Fibroblast of the aortic adventitia (primary cell): ENCODE results near the gene TIGD6. TPM values are rescaled to one million over a fixed set of nuclear protein-coding genes. Genes with fewer than 3 reads are reported as not detected.
A peak's percentile ranks its signal among the peaks of the same experiment; 100 is the strongest.

Experiments used
- DNase-seq: peaks from one replicate; pipeline ENCODE4 v3.0.0-alpha.2; 2010; ENCODE audit warnings: low read depth
- H3K4me3 ChIP-seq: 2 replicates; pipeline ENCODE4 v1.5.1; 2011; ENCODE audit warnings: low read depth, mild to moderate bottlenecking, control low read depth, low read length, moderate library complexity
- total RNA-seq: library from RNA; depleted of rRNA; stranded (reverse); fragments of >200 nt; gene quantifications from 2 replicates; pipeline ENCODE4 v1.2.3, GENCODE V29; 2012; ENCODE audit warnings: low replicate concordance
- TF ChIP-seq, protein P1 (sequence below): IDR thresholded peaks from 2 replicates; pipeline ENCODE4 v1.5.1; 2011; ENCODE audit warnings: mild to moderate bottlenecking, low read length, control low read depth, inconsistent platforms; ENCODE audit not compliant: insufficient read depth

Gene TIGD6
- total RNA-seq, 1 donor: 5.7 TPM

DNA sequence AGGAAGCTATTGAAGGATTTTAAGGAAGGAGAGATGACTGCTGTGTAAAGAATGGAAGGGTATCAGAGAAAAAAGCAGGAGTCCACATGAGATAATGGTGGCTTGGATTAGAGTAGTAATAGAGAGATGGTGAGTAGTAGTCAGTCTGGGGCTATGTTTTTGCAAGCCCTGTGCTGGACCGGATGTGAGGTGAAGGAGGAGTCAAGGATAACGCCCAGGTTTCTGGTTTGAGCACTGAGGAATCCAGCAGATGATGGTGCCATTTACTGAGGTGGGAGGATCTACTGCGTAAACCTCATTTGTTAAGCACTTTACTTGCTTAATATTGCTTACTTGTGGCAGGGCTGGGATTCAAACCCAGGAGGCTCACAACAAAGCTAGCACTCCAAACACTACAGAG is 1.1 kb downstream of the TIGD6 start:
- TF ChIP-seq, protein P1, sequence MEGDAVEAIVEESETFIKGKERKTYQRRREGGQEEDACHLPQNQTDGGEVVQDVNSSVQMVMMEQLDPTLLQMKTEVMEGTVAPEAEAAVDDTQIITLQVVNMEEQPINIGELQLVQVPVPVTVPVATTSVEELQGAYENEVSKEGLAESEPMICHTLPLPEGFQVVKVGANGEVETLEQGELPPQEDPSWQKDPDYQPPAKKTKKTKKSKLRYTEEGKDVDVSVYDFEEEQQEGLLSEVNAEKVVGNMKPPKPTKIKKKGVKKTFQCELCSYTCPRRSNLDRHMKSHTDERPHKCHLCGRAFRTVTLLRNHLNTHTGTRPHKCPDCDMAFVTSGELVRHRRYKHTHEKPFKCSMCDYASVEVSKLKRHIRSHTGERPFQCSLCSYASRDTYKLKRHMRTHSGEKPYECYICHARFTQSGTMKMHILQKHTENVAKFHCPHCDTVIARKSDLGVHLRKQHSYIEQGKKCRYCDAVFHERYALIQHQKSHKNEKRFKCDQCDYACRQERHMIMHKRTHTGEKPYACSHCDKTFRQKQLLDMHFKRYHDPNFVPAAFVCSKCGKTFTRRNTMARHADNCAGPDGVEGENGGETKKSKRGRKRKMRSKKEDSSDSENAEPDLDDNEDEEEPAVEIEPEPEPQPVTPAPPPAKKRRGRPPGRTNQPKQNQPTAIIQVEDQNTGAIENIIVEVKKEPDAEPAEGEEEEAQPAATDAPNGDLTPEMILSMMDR: no peak
- H3K4me3 ChIP-seq: peak overlapping the region; percentile 95
- peak; percentile 19 for DNase-seq

DNA sequence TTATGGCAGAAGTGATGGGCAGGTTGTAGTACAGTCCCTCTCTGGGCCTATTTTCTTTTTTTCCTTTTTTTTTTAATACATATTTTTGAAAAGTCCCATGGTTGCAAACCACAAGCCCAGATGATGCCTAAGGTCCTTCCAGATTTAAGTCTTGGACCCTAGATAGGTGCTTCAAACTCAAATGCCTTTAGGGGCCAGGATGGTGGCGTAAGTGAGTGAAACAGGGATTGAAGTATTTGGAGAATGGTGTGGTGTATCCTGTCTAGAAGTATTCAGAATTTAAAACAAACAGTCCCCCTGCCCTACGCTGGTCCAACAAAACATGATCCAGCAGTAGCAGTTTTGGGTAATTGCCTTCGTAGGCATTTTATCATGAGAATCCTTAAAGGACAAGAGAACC is 2.2 kb downstream of the TIGD6 start:
- TF ChIP-seq, protein P1: no peak
- no peak for DNase-seq
- no peak overlapping the region for H3K4me3 ChIP-seq

DNA sequence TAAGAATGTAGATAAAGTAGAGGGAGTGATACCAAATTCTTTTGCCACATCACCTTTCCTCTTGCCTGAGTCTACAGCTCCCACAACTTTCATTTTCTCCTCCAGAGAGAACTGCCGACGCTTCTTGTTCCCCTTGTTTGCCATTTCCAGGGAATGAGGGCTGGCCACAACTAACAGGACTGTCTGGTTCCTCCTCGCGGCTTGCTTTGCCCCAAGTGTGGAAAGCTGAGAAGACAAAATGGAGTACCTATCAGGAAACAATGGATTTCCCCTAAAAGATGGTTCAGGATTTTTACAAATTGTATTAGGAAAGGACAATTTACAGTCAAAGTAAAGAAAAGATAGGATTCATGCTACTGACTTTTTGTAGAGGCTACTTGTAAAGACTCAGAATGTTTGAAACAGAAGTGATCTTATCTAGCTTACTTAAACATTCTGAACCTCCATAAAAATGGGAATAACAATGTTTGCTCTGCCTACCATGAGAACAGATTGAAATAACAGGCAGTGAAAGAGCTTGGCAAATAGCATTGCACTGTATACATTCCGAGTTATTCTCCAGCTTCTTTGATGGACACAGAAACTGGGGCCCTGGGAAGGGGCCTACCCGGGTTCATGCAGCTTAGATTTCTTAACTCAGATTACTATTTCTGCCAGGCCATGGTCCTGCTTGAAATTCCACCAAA is 4.1 kb downstream of the TIGD6 start:
- DNase-seq: no peak
- TF ChIP-seq, protein P1: no peak
- no peak overlapping the region for H3K4me3 ChIP-seq

DNA sequence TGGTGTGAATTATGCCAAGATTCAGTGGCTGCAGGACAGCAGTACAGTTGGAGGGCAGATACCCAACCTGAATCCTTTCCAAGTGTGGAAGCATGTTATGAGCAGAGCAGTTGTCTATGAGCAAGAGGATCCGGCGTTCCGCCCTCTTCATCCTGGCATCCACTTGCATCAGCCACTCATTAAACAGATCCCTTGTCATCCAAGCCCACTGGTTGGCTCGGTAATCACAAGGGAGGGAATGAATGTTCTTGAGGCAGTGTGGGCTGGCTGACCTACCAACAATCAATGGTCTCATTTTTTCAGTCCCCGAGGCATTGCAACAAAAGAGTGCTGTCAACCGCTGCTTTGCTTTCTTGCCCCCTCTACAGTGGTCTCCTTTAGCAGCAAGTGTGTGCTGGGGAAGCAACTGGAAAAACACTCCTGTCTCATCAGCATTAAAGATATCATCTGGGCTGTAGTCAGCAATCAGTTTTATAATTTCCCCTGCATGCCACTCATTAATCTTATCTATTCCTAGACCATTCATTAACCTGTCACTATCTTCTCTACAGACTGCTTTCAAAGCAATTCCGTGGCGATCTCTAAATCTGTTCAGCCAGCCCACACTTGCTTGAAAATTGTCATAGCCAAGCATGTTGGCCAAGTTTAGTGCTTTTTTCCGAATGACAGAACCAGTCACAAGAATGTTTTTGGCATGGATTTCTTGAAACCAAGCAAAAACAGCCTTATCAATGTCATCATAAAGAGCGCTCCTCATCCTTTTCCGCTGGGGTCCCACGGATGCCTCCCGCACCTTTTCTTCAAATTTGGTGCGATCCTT is 4.9 kb downstream of the TIGD6 start:
- TF ChIP-seq, protein P1: no peak
- H3K4me3 ChIP-seq: no peak overlapping the region
- DNase-seq: peak; percentile 9

DNA sequence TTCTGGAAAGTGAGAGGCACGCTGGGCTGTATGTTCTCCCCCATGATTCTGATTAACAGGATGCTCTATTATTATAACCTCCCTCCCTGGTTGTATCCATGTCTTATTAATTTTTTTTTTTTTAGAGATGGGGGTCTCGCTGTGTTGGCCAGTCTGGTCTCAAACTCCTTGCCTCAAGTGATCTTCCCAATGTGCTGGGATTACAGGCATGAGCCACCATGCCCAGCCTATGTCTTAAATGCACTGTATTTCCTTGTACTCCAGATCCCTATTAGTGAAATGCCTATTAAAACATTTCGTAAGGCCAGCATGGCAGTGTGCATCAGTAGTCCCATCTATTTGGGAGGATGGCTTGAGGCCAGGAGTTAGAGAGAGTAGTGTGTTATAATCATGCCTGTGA is 7.0 kb downstream of the TIGD6 start:
- no peak overlapping the region for H3K4me3 ChIP-seq
- TF ChIP-seq, protein P1: no peak
- peak; percentile 7 for DNase-seq

DNA sequence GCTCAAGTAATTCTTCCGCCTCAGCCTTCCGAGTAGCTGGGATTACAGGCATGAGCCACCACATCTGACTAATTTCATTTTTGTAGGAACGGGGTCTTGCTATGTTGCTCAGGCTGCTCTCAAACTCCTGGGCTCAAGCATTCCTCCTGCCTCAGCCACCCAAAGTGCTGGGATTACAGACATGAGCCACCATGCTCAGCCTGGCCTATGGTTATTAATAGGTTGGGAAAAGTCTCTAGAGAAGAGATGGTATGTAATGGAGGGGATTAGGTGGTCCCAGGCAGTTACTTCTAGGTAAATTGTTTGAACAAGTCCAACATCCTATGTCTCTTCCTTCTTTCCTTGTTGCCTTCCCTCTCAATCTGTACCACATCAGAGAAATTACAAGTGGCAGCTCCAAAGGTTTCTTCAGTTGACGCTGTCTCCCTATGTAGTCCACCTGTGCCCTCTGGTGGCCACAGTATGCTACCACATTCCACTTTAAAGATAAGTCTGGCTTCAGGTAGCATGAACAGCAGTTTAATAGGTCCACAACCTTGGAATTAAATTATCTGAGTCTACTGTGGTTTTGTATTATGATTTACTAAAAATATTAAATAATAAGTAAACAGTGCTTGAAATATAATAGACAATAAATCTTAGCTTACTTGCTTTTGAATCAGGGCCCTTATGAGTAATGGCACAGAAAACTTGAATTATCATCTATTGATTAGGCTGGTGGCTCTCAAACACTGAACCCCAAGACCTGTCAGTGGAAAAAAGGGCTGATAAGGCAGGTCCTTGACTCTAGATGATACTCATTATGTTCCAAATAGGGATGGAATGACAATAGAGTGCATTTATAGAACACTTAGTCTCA is 9.7 kb downstream of the TIGD6 start:
- peak; percentile 81 for DNase-seq
- TF ChIP-seq, protein P1: peak; percentile 93
- no peak overlapping the region for H3K4me3 ChIP-seq
